Large intestine (tissue), 12 donors: ENCODE results near the gene CATSPERD. TPM values are rescaled to one million over a fixed set of nuclear protein-coding genes. Genes with fewer than 3 reads are reported as not detected.

Experiments used
- DNase-seq, 2 donors: peaks; one replicate each; pipeline versions ENCODE4 v3.0.0 to v3.0.0-alpha.2; 2013
- H3K27ac ChIP-seq: one replicate; pipeline ENCODE4 v1.5.1; 2013; ENCODE audit warnings: low read length
- H3K27me3 ChIP-seq: 2 replicates; pipeline ENCODE4 v1.6.1; 2013; ENCODE audit warnings: low read length; ENCODE audit not compliant: control insufficient read depth, insufficient read depth
- H3K36me3 ChIP-seq: 2 replicates; pipeline ENCODE4 v1.6.1; 2013; ENCODE audit warnings: low read length; ENCODE audit not compliant: control insufficient read depth, insufficient read depth
- H3K4me1 ChIP-seq: one replicate; pipeline ENCODE4 v1.6.1; 2013; ENCODE audit warnings: low read length; ENCODE audit not compliant: control insufficient read depth, insufficient read depth
- H3K4me3 ChIP-seq: one replicate; pipeline ENCODE4 v1.5.1; 2013; ENCODE audit warnings: low read length
- H3K9me3 ChIP-seq: one replicate; pipeline ENCODE4 v1.6.1; 2013; ENCODE audit warnings: mild to moderate bottlenecking, low read depth, low read length, moderate library complexity; ENCODE audit not compliant: control insufficient read depth
- WGBS: methylation state at CpG from one replicate; pipeline ENCODE4 v1.1.5; 2013; ENCODE audit warnings: low lambda C conversion rate; ENCODE audit not compliant: insufficient coverage; 5-methylcytosine and 5-hydroxymethylcytosine counted together
- long read RNA-seq, 11 donors: transcript quantifications; one replicate each; lab custom pipeline, GENCODE V29; 2026
- polyA plus RNA-seq: library from polyadenylated mRNA; unstranded; fragments of 120-200 nt; gene quantifications from one replicate; pipeline ENCODE4 v1.2.1, GENCODE V29; 2013

The CATSPERD gene, protein sequence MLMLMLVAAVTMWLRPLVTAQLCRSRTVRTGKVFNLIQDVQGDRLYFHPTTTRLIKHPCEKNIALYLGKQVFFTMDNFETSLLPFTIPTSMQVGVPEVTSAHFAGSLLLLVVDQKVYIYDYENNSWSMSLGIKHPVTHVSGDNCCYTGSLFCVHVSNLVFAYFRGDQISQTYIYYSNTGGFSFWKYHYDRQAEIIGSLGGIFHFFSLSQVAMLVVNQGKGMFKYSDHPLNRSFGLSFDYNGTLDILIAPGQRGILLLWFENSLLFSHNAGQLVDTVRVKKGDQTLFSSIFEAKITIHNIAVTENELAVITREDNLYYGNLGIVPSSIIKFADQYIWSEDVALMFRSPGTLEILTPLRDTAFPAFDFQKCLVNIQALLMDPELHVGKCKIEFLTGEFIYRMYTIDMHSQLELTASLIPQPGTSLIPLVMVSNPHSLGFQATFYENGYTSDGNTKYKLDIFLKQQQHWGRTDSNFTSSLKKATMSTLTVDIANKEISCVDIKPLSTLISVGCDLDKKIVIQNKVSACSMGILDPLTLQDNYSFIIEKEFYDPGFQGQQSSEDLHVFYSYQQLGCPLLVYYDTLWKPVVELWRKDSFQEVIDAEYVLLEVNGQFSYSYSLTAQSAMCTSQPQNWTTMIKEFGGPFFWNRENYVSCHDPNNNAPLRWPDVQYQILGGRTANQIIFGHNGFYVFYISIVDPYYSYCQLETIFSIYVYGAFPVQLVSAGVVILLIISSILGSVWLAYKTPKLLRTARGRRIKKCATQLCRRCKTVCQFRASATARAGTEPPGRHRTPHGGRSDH
- not detected for polyA plus RNA-seq
- long read RNA-seq, donor 1, result 0 reads
- long read RNA-seq, donor 2, result 0 reads
- long read RNA-seq, donor 3, result 0 reads
- long read RNA-seq, donor 4, result 0 reads
- long read RNA-seq, donor 5, result 0 reads
- long read RNA-seq, donor 6, result 0 reads
- long read RNA-seq, donor 7, result 0 reads
- long read RNA-seq, donor 8, result 0 reads
- long read RNA-seq, donor 9, result 0 reads
- long read RNA-seq, donor 10, result 0 reads
- long read RNA-seq, donor 11, result 0 reads

DNA sequence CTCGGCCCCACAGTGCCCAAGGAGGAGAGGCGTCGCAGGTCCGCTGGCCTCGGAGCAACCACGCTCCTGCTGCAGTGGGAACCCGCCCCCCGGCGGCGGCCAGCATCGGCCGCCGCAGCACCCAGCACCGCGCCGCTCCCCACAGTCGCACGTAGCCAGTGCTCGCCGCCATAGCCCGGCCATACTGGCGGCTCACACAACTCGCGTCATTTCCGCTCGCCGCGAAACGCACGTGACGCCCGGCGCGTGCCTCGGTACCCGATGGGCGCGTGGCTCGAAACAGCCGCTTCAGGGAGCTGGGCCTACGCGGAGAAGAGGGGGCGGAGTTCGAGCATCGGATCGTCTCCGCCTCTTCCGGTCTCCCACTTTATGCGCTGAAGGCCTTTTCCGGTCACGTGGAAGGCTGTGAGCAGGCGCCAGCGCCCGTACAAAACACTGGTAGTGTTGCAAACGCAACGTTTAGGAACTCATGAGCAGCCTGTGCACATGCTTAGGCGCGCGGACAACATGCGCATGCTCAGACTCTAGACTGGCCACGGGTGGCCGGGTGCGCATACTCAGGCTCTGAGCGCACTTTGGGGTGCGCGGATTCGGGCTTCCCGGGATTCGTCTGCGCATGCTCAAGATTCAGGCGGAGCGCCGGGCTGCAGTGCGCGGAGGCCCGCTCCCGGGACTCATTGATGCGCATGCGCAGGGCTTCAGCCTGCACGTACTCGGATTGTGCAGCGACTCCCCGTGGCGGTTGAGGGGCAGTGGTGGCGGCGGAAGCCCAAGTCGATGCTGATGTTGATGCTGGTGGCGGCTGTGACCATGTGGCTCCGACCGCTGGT, at the start of gene CATSPERD, which contains the start of gene LONP1:
CATSPERD (plus strand) TSS at position 677 of the 830 bp plus-strand sequence; CDS start at position 778, 101 bp downstream.
LONP1 (minus strand) TSS at position 186 of the 830 bp plus-strand sequence; CDS start at position 172, 14 bp downstream.
- Histone ChIP-seq H3K4me1 (peaks cover 8% of the 10 kb centered on the region), H3K4me3 (peak within 1 kb of the TSS; percentile 80), H3K27ac (peak within 1 kb of the TSS; percentile 93), H3K36me3 (peaks cover 4% of the 10 kb centered on the region), H3K9me3 (no peaks in the 10 kb centered on the region), H3K27me3 (no peaks in the 10 kb centered on the region)
- WGBS, result no CpG with 5 or more reads among the region's 90 CpGs
- DNase-seq, result peak; percentile 99 to 100

GRCh38 chr19:5671600-5671999, 48.8 kb upstream of the CATSPERD start:
- Histone ChIP-seq H3K4me1 (no peaks in the 10 kb centered on the region), H3K4me3 (no peak overlapping the region), H3K27ac (no peak overlapping the region), H3K9me3 (no peaks in the 10 kb centered on the region), H3K36me3 (peaks cover 29% of the 10 kb centered on the region), H3K27me3 (no peaks in the 10 kb centered on the region)
- no CpG with 5 or more reads among the region's 7 CpGs for WGBS
- no peak for DNase-seq

DNA sequence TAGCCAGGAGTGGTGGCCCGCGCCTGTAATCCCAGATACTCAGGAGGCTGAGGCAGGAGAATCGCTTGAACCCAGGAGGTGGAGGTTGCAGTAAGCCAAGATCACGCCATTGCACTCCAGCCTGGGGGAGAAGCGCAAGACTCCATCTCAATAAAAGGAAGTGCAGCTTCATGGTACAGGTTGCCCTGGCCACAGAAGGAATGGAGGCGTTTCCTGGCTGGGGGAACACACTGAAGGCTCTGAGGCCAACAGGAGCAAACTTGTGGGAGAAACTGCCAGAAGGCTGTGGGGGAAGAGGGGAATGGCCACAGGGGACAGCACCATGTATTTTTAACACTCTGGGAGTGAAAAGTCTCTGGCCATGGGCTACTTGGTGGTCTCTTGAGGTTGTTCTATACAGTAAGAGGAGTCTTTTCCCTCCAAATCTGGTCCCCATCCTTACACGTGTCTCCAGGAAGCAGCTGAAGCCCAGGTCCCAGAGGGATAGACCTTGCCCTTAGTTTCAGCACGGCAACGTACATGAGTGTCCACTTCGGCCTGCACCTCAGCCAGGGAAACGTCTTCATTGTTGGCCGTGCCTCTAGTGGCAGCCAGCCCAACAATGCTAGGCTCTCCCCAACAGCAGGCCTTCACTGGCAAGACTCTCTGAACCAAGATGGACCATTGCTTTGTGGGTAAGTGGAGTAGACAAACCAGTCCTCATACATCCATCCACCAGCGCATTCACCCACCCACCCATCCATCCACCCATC, 47.6 kb upstream of the CATSPERD start:
- Histone ChIP-seq H3K9me3 (no peaks in the 10 kb centered on the region), H3K27ac (no peak overlapping the region), H3K27me3 (no peaks in the 10 kb centered on the region), H3K4me1 (no peaks in the 10 kb centered on the region), H3K36me3 (peaks cover 16% of the 10 kb centered on the region), H3K4me3 (no peak overlapping the region)
- WGBS, result no CpG with 5 or more reads among the region's 13 CpGs
- DNase-seq, result no peak

GRCh38 chr19:5673752-5674151, 46.7 kb upstream of the CATSPERD start:
- H3K27me3 ChIP-seq, result no peaks in the 10 kb centered on the region
- H3K36me3 ChIP-seq, result peaks cover 18% of the 10 kb centered on the region
- no peak overlapping the region for H3K4me3 ChIP-seq
- DNase-seq, result no peak
- no CpG with 5 or more reads among the region's 1 CpG for WGBS
- H3K27ac ChIP-seq, result no peak overlapping the region
- H3K4me1 ChIP-seq, result no peaks in the 10 kb centered on the region
- H3K9me3 ChIP-seq, result no peaks in the 10 kb centered on the region

DNA sequence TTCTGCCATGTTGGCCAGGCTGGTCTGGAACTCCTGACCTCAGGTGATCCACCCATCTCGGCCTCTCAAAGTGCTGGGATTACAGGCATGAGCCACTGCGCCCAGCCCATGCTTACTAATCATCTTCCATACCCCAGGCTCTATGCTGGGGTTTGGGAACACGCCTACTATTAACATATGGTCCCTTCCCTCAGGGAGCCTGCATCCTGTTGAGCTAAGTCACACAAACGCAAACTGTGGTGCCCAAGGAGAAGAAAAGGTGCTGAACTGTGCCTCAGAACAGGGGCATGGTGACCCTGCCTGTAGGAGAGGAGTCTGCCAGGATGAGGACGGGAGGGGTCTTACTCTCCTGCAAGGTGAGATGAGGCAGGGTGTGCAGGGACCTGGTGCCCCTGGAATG, 45.7 kb upstream of the CATSPERD start:
- WGBS, result no CpG with 5 or more reads among the region's 5 CpGs
- no peak overlapping the region for H3K4me3 ChIP-seq

GRCh38 chr19:5676105-5676771, 44.2 kb upstream of the CATSPERD start:
- H3K27ac ChIP-seq, result no peak overlapping the region
- peaks cover 5% of the 10 kb centered on the region for H3K36me3 ChIP-seq
- no peaks in the 10 kb centered on the region for H3K9me3 ChIP-seq
- WGBS, result no CpG with 5 or more reads among the region's 17 CpGs
- H3K27me3 ChIP-seq, result no peaks in the 10 kb centered on the region
- no peak for DNase-seq
- H3K4me3 ChIP-seq, result no peak overlapping the region
- H3K4me1 ChIP-seq, result peaks cover 8% of the 10 kb centered on the region

More for the DNA sequence above, 45.7 kb upstream of the CATSPERD start:
- DNase-seq, result no peak
- Histone ChIP-seq H3K4me1 (peaks cover 6% of the 10 kb centered on the region), H3K27ac (no peak overlapping the region), H3K9me3 (no peaks in the 10 kb centered on the region), H3K36me3 (peaks cover 9% of the 10 kb centered on the region), H3K27me3 (no peaks in the 10 kb centered on the region)

DNA sequence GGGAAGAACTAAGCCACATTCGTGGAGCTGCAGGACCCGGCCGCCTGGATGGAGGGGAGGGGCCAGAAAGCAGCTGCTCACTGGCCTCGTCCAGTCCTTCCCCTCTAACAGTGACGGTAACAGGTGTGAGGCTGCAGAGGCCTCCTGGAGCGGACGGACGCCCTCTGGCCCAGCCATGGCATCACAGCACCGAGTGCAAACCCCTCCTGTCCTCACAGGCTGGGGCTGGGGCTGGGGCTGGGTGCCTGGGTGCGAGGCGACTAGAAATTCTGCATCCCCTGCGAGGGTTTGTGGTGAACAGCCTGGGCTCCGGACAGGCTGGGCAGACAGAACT, 43.7 kb upstream of the CATSPERD start:
- Histone ChIP-seq H3K4me3 (no peak overlapping the region), H3K27me3 (no peaks in the 10 kb centered on the region), H3K9me3 (no peaks in the 10 kb centered on the region), H3K36me3 (peaks cover 5% of the 10 kb centered on the region), H3K4me1 (peaks cover 9% of the 10 kb centered on the region), H3K27ac (no peak overlapping the region)
- DNase-seq, result peak in 1 of 2 donors; percentile 2
- no CpG with 5 or more reads among the region's 13 CpGs for whole genome bisulfite sequencing

GRCh38 chr19:5677136-5677535, 43.3 kb upstream of the CATSPERD start:
- no peak for DNase-seq
- Histone ChIP-seq H3K4me3 (no peak overlapping the region), H3K4me1 (peaks cover 9% of the 10 kb centered on the region), H3K36me3 (peaks cover 5% of the 10 kb centered on the region), H3K9me3 (no peaks in the 10 kb centered on the region), H3K27ac (no peak overlapping the region), H3K27me3 (no peaks in the 10 kb centered on the region)
- WGBS, result no CpG with 5 or more reads among the region's 10 CpGs

- WGBS, result no CpG with 5 or more reads among the region's 9 CpGs
- no peaks in the 10 kb centered on the region for H3K9me3 ChIP-seq
Observed at GRCh38 chr19:5677580-5677979, 42.9 kb upstream of the CATSPERD start.

More at GRCh38 chr19:5677580-5677979, 42.9 kb upstream of the CATSPERD start:
- Histone ChIP-seq H3K4me1 (peaks cover 9% of the 10 kb centered on the region), H3K4me3 (no peak overlapping the region), H3K27me3 (no peaks in the 10 kb centered on the region), H3K27ac (no peak overlapping the region), H3K36me3 (peaks cover 5% of the 10 kb centered on the region)
- no peak for DNase-seq
